Globus pallidus (tissue), 1 donor: ENCODE measurements around the gene TRAF3IP1.
A peak's percentile ranks its signal among the peaks of the same experiment; 100 is the strongest.
"Not testable (repeated sequence)": the region's sequence is repeated elsewhere in the genome, so short reads cannot be mapped to it uniquely, and the experiment has no call there.

ENCODE experiments used
- DNase-seq: peaks from one replicate; pipeline ENCODE4 v3.0.0-alpha.2; 2015; ENCODE audit warnings: low spot score

TRAF3IP1 gene

GRCh38 chr2:238339814-238340213 is 19.5 kb downstream of the TRAF3IP1 start:
- no peak for DNase-seq

GRCh38 chr2:238341536-238341935 is 21.2 kb downstream of the TRAF3IP1 start:
- no peak for DNase-seq

GRCh38 chr2:238344035-238344434 is 23.7 kb downstream of the TRAF3IP1 start:
- no peak for DNase-seq

- DNase-seq = no peak
Observed at GRCh38 chr2:238344517-238344916, 24.2 kb downstream of the TRAF3IP1 start.

GRCh38 chr2:238345297-238345968 is 25.1 kb downstream of the TRAF3IP1 start:
- DNase-seq = no peak

- no peak for DNase-seq
Observed at GRCh38 chr2:238346544-238346943, 26.2 kb downstream of the TRAF3IP1 start.

GRCh38 chr2:238350150-238350897 is 30.0 kb downstream of the TRAF3IP1 start:
- DNase-seq = no peak

- no peak for DNase-seq
Observed at GRCh38 chr2:238351315-238351714, 31.0 kb downstream of the TRAF3IP1 start.

- no peak for DNase-seq
Observed at GRCh38 chr2:238352361-238352760, 32.0 kb downstream of the TRAF3IP1 start.

GRCh38 chr2:238358769-238359168 is 38.5 kb downstream of the TRAF3IP1 start:
- no peak for DNase-seq

- no peak for DNase-seq
Observed at GRCh38 chr2:238359403-238359802, 39.1 kb downstream of the TRAF3IP1 start.

- DNase-seq = no peak
Observed at GRCh38 chr2:238361877-238362276, 41.6 kb downstream of the TRAF3IP1 start.

- DNase-seq = no peak
Observed at GRCh38 chr2:238362626-238363025, 42.3 kb downstream of the TRAF3IP1 start.

- DNase-seq = no peak
Observed at GRCh38 chr2:238369591-238370040, 49.3 kb downstream of the TRAF3IP1 start.

- DNase-seq = no peak
Observed at GRCh38 chr2:238370094-238370822, 49.9 kb downstream of the TRAF3IP1 start.

GRCh38 chr2:238370823-238371372 is 50.6 kb downstream of the TRAF3IP1 start:
- DNase-seq = peak; percentile 36

GRCh38 chr2:238372277-238372676 is 52.0 kb downstream of the TRAF3IP1 start:
- DNase-seq = not testable (repeated sequence)

- no peak for DNase-seq
Observed at GRCh38 chr2:238376884-238377391, 56.6 kb downstream of the TRAF3IP1 start.

GRCh38 chr2:238378230-238379095 is 58.1 kb downstream of the TRAF3IP1 start:
- no peak for DNase-seq

- no peak for DNase-seq
Observed at GRCh38 chr2:238379096-238379810, 58.9 kb downstream of the TRAF3IP1 start.

GRCh38 chr2:238380336-238380735 is 60.0 kb downstream of the TRAF3IP1 start:
- DNase-seq = no peak
